Heart right ventricle (tissue), 16 donors: ENCODE data around the gene AACS. TPM values are rescaled to one million over a fixed set of nuclear protein-coding genes. Genes with fewer than 3 reads are reported as not detected.

ENCODE experiments used
- ATAC-seq, 8 donors: fragments of 200-7000 bp; cut with Tn5 transposase; one replicate each; pipeline ENCODE4 v1.9.1; 2020; ENCODE audit warnings: mild to moderate bottlenecking in 8 of 8, moderate library complexity in 8 of 8, moderate number of reproducible peaks in 1 of 8
- DNase-seq, 2 donors: peaks; one replicate each; pipeline ENCODE4 v3.0.0-alpha.2; 2020
- H3K27ac ChIP-seq, 10 donors: fragments of 200-600 bp; sonication (generic) in 2 of 10; one replicate each; pipeline versions ENCODE4 v1.5.0 to v1.8.0; 2020 to 2022; ENCODE audit warnings: mild to moderate bottlenecking in 3 of 10
- H3K27me3 ChIP-seq, 7 donors: fragments of 200-600 bp; one replicate each; pipeline ENCODE4 v1.8.0; 2021 to 2022; ENCODE audit warnings: mild to moderate bottlenecking in 2 of 7
- H3K36me3 ChIP-seq, 9 donors: fragments of 200-600 bp; sonication (generic) in 1 of 9; one replicate each; pipeline versions ENCODE4 v1.5.0 to v1.8.0; 2020 to 2022; ENCODE audit warnings: mild to moderate bottlenecking in 2 of 9
- H3K4me1 ChIP-seq, 9 donors: fragments of 200-600 bp; sonication (generic) in 1 of 9; one replicate each; pipeline versions ENCODE4 v1.5.0 to v1.8.0; 2020 to 2022; ENCODE audit warnings: mild to moderate bottlenecking in 4 of 9
- H3K4me3 ChIP-seq, 10 donors: fragments of 200-600 bp; sonication (generic) in 2 of 10; one replicate each; pipeline versions ENCODE4 v1.5.0 to v1.8.0; 2020 to 2022; ENCODE audit warnings: mild to moderate bottlenecking in 7 of 10, moderate library complexity in 2 of 10
- H3K9me3 ChIP-seq, 11 donors: fragments of 200-600 bp in 10 of 11; sonication (generic) in 2 of 11; one replicate each; pipeline versions ENCODE4 v1.5.0 to v1.8.0; 2013 to 2022; ENCODE audit warnings: mild to moderate bottlenecking in 2 of 11, control low read depth in 1 of 11, moderate library complexity in 1 of 11
- WGBS, 2 donors: extraction: QIAGEN DNeasy Blood & Tissue Kit; methylation state at CpG; one replicate each; pipeline ENCODE4 v1.1.7; 2013; ENCODE audit warnings: inconsistent platforms in 1 of 2; 5-methylcytosine and 5-hydroxymethylcytosine counted together
- intact Hi-C, 10 donors: fragments of 100-400 bp; cut with DNase I; formaldehyde crosslinking; loops; one replicate each; pipeline versions ENCODE4 v1.11.1 to v1.14.2; 2022
- polyA plus RNA-seq, 2 donors: library from polyadenylated mRNA; stranded (reverse); fragments of 200-250 nt; gene quantifications; one replicate each; pipeline ENCODE4 v1.2.3, GENCODE V29; 2013
- total RNA-seq, 10 donors: library from RNA; stranded (reverse); fragmentation: NEBNext Ultra II Directional in 3 of 10; extraction: Animal tissue kit (Norgen Biotek cat#: 25700) in 3 of 10; gene quantifications; one replicate each; pipeline versions ENCODE4 v1.2.1 to v1.2.4, GENCODE V29; 2021 to 2023
- TF ChIP-seq, protein P1 (sequence below), 9 donors: fragments of 200-600 bp; sonication (generic) in 2 of 9; IDR thresholded peaks; one replicate each; pipeline versions ENCODE4 v1.5.0 to v1.8.0; 2021 to 2022; ENCODE audit warnings: antibody characterized with exemption in 9 of 9, mild to moderate bottlenecking in 5 of 9, moderate library complexity in 1 of 9
- donor health status: Arrhythmogenic right ventricular cardiomyopathy.
- donor health status: ischemic (EF 13 %, LVEDD 7.1; RV severe dilation, severe dysfunction).
- donor health status: healthy with polysubstance abuse.
- donor health status: DM: no; HTN: yes; CAD: no.
- donor health status: DM: no; HTN: no; CAD: no.
- donor health status: ischemic (EF 25% LVEDD 6.9; RV normal size, moderate dysfunction).
- donor health status: ischemic (EF 25% LVEDD 5.7; RV mildly dilated, moderate dysfunction).
- donor health status: healthy.
- donor health status: DM: yes; HTN: yes; CAD: no.
- donor health status: Ischemic cardiomyopathy.
- donor health status: ischemic (EF 35%, LVEDD 5.7; RV mildly dilated, moderate dysfunction).
- donor health status: nonischemic (EF 11% LVEDD 7.7; RV severe dilation, severe dysfunction).
- donor health status: DM: yes; HTN: yes; CAD: no.
- donor health status: PGD.
- donor health status: ischemic (EF 29% LVEDD 5.4; RV normal size, mild dysfunction).
- donor health status: nonischemic (EF 23%, LVEDD 6.1; RV moderate dilation, normal function).

The AACS gene
- total and polyA plus RNA-seq, 12 donors, result 8.5 to 19.4 (median 12.1) TPM

DNA sequence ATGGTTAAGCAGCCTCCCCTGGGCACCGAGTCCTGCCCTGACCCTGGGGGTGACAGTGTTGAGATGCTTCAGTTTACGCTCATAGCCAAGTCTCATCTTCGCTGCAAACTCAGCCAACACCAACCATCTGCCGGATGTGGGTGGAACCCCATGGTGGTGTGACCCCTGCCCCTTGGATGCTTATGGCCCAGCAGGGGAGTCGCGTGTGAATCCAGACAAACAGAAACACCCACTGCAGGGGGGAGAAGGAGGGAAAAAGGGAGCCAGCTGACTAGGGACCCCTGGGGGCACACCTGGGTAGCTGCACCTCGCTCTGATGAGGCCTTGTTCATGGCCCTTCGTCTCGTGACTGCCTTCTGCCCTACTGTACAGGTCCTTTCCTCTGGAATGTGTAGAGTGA, 23.8 kb downstream of the AACS start:
- Histone ChIP-seq H3K27me3 (no peaks in the 10 kb centered on the region), H3K27ac (no peak overlapping the region), H3K9me3 (no peaks in the 10 kb centered on the region), H3K36me3 (peaks cover 0 to 77% (median 4%) of the 10 kb centered on the region in 9 donors), H3K4me3 (no peak overlapping the region), H3K4me1 (peaks cover 0 to 13% (median 0%) of the 10 kb centered on the region in 9 donors)
- no peak for ATAC-seq
- intact Hi-C loops, result no loop called here
- no peak for DNase-seq
- TF ChIP-seq, protein P1, sequence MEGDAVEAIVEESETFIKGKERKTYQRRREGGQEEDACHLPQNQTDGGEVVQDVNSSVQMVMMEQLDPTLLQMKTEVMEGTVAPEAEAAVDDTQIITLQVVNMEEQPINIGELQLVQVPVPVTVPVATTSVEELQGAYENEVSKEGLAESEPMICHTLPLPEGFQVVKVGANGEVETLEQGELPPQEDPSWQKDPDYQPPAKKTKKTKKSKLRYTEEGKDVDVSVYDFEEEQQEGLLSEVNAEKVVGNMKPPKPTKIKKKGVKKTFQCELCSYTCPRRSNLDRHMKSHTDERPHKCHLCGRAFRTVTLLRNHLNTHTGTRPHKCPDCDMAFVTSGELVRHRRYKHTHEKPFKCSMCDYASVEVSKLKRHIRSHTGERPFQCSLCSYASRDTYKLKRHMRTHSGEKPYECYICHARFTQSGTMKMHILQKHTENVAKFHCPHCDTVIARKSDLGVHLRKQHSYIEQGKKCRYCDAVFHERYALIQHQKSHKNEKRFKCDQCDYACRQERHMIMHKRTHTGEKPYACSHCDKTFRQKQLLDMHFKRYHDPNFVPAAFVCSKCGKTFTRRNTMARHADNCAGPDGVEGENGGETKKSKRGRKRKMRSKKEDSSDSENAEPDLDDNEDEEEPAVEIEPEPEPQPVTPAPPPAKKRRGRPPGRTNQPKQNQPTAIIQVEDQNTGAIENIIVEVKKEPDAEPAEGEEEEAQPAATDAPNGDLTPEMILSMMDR (IDR thresholded peaks at IDR 0.05), result no peak
- 92 to 93% methylated on average over 9 of the region's 9 CpGs for WGBS, 2 donors

DNA sequence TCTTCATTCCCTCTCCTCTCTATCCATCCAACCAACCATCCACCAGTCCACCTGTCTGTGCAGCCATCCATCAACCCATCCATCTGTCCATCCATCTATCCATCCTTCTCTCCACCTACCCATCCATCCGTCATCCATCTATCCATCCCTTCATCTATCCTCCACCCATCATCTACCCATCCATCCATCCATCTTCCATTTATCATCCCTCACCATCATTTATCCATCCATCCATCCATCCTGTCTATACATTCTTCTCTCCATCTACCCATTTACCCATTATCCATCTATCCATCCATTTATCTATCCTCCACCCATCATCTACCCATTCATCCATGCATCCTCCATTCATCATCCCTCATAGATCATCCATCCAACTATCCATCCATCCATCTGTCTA, 24.4 kb downstream of the AACS start:
- H3K27me3 ChIP-seq, result no peaks in the 10 kb centered on the region
- H3K4me1 ChIP-seq, result peaks cover 0 to 13% (median 0%) of the 10 kb centered on the region in 9 donors
- H3K4me3 ChIP-seq, result no peak overlapping the region
- H3K36me3 ChIP-seq, result peaks cover 0 to 78% (median 4%) of the 10 kb centered on the region in 9 donors
- 100% methylated on average over 1 of the region's 1 CpG for WGBS, 2 donors
- ATAC-seq (no peak), DNase-seq (no peak)
- TF ChIP-seq, protein P1 (IDR thresholded peaks at IDR 0.05), result no peak
- no peak overlapping the region for H3K27ac ChIP-seq
- no peaks in the 10 kb centered on the region for H3K9me3 ChIP-seq
- intact Hi-C loops, result loop anchor here in 3 of 10 donors (10.0 kb wide), 1 partner anchor 315 kb away; no protein-coding TSS in a partner anchor

DNA sequence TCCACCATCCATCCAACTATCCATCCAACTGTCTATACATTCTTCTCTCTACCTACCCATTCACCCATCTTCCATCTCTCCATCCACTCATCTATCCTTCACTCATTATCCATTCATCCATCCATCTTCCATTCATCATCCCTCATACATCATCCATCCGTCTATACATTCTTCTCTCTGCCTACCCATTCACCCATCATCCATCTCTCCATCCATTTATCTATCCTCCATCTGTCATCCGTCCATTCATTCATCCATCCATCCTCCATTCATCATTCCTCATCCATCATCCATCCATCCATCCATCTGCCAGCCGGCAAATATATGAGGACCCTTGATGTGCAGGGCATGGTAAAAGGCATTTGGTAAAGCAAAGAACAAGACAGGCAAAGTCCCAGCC, 25.2 kb downstream of the AACS start:
- ATAC-seq (no peak), DNase-seq (no peak)
- Histone ChIP-seq H3K36me3 (peaks cover 0 to 70% (median 4%) of the 10 kb centered on the region in 9 donors), H3K4me1 (peaks cover 0 to 13% (median 0%) of the 10 kb centered on the region in 9 donors), H3K9me3 (no peaks in the 10 kb centered on the region), H3K4me3 (no peak overlapping the region), H3K27ac (no peak overlapping the region), H3K27me3 (no peaks in the 10 kb centered on the region)
- WGBS, 2 donors, result 96 to 98% methylated on average over 3 of the region's 3 CpGs
- intact Hi-C loops, result loop anchor here in 3 of 10 donors (10.0 kb wide), 1 partner anchor 314 kb away; no protein-coding TSS in a partner anchor
- TF ChIP-seq, protein P1 (IDR thresholded peaks at IDR 0.05), result no peak

DNA sequence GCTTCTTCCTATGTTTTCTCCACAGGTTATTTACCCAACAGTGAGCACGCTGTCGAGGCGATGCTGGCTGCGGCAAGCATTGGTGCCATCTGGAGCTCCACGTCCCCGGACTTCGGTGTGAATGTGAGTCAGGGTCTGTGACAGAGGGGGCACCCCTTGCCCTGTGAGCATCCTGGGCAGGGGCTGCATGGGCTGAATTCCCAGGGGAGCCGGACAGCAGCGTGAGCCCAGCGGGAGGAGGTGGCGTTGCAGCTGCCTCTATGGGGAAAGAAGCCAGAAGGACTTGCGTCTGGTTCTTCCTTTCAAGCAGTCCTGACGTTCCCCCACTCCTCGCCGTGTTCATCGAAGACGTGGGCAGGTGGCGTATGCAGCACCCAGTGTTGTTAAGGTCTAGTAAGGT, 26.2 kb downstream of the AACS start:
- H3K4me3 ChIP-seq, result no peak overlapping the region
- intact Hi-C loops, result loop anchor here in 3 of 10 donors (10.0 kb wide), 1 partner anchor 313 kb away; no protein-coding TSS in a partner anchor
- no peaks in the 10 kb centered on the region for H3K27me3 ChIP-seq
- no peak overlapping the region for H3K27ac ChIP-seq
- ATAC-seq (no peak), DNase-seq (no peak)
- no peaks in the 10 kb centered on the region for H3K9me3 ChIP-seq
- H3K4me1 ChIP-seq, result peaks cover 0 to 13% (median 0%) of the 10 kb centered on the region in 9 donors
- 96% methylated on average over 18 of the region's 18 CpGs for WGBS, 2 donors
- H3K36me3 ChIP-seq, result peaks cover 0 to 60% (median 4%) of the 10 kb centered on the region in 9 donors
- TF ChIP-seq, protein P1 (IDR thresholded peaks at IDR 0.05), result no peak
